GM21619 (cell line): Measurements from ENCODE around the gene TDRD1.
"Not testable (repeated sequence)": the region's sequence is repeated elsewhere in the genome, so short reads cannot be mapped to it uniquely, and the experiment has no call there.

ENCODE experiments used
- ATAC-seq: cut with Tn5 transposase; IDR thresholded peaks from one replicate; pipeline ENCODE4 v1.9.1; 2021; ENCODE audit not compliant: unreplicated experiment

Gene TDRD1, protein sequence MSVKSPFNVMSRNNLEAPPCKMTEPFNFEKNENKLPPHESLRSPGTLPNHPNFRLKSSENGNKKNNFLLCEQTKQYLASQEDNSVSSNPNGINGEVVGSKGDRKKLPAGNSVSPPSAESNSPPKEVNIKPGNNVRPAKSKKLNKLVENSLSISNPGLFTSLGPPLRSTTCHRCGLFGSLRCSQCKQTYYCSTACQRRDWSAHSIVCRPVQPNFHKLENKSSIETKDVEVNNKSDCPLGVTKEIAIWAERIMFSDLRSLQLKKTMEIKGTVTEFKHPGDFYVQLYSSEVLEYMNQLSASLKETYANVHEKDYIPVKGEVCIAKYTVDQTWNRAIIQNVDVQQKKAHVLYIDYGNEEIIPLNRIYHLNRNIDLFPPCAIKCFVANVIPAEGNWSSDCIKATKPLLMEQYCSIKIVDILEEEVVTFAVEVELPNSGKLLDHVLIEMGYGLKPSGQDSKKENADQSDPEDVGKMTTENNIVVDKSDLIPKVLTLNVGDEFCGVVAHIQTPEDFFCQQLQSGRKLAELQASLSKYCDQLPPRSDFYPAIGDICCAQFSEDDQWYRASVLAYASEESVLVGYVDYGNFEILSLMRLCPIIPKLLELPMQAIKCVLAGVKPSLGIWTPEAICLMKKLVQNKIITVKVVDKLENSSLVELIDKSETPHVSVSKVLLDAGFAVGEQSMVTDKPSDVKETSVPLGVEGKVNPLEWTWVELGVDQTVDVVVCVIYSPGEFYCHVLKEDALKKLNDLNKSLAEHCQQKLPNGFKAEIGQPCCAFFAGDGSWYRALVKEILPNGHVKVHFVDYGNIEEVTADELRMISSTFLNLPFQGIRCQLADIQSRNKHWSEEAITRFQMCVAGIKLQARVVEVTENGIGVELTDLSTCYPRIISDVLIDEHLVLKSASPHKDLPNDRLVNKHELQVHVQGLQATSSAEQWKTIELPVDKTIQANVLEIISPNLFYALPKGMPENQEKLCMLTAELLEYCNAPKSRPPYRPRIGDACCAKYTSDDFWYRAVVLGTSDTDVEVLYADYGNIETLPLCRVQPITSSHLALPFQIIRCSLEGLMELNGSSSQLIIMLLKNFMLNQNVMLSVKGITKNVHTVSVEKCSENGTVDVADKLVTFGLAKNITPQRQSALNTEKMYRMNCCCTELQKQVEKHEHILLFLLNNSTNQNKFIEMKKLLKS

GRCh38 chr10:114179148-114179547, at the start of gene TDRD1:
TDRD1 (plus strand) TSS chr10:114179353; CDS start chr10:114187832, 8,479 bp downstream.
- no peak for ATAC-seq

- ATAC-seq, result peak; percentile 78
Observed at GRCh38 chr10:114131094-114131493, 48.1 kb upstream of the TDRD1 start.

- ATAC-seq, result no peak
Observed at GRCh38 chr10:114135476-114135875, 43.7 kb upstream of the TDRD1 start.

GRCh38 chr10:114138581-114138980, 40.6 kb upstream of the TDRD1 start:
- no peak for ATAC-seq

DNA sequence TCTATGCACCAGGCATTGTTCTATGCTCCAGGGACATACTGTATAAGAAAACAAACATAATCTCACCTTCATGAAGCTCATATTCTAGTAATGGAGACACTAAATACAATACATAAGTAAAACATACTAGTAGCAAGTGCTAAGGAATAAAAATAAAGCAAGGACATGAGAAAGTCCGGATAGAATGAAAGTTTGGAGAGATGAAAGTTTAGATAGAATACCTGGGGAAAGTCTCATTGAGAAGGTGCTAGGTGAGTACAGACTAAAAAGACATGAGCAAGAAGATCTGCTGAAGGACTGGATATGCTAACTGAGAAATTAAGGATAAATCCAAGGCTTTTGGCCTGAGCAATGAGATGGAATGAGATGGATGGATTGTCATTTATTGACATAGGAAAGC, 39.1 kb upstream of the TDRD1 start:
- ATAC-seq, result no peak

GRCh38 chr10:114140827-114141226, 38.3 kb upstream of the TDRD1 start:
- not testable (repeated sequence) for ATAC-seq

DNA sequence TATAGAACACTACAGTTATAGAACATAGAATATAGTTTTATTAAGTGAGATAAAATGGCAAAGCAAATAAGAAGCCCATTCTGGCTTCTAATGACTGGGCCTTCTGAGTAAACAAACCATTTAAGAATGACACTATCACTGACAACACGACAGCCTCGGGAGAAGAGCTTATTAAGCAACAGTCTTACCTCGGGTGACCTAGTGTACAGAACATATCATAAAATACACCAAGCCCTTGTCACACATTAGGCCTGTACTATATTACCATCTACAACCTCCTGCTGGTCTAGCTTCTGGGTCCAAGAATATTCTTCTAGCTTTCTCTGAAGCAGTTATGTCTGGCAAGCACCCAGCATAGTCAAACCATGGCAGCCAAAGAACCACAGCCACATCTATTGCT, 37.1 kb upstream of the TDRD1 start:
- ATAC-seq, result no peak

- no peak for ATAC-seq
Observed at GRCh38 chr10:114143160-114143559, 36.0 kb upstream of the TDRD1 start.

DNA sequence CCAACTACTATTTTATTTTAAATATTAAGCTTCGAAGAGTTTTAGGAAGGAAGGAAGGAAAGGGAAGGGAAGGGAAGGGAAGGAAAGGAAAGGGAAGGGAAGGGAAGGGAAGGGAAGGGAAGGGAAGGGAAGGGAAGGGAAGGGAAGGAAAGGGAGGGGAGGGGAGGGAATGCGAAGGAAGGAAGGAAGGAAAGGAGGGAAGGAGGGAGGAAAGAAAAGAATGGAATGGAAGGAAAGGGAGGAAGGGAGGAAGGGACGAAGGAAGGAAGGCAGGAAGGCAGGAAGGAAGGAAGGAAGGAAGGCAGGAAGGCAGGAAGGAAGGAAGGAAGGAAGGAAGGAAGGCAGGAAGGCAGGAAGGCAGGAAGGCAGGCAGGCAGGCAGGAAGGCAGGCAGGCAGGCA, 29.7 kb upstream of the TDRD1 start:
- not testable (repeated sequence) for ATAC-seq

GRCh38 chr10:114151486-114151885, 27.7 kb upstream of the TDRD1 start:
- ATAC-seq, result no peak

- ATAC-seq, result no peak
Observed at GRCh38 chr10:114151892-114152291, 27.3 kb upstream of the TDRD1 start.

DNA sequence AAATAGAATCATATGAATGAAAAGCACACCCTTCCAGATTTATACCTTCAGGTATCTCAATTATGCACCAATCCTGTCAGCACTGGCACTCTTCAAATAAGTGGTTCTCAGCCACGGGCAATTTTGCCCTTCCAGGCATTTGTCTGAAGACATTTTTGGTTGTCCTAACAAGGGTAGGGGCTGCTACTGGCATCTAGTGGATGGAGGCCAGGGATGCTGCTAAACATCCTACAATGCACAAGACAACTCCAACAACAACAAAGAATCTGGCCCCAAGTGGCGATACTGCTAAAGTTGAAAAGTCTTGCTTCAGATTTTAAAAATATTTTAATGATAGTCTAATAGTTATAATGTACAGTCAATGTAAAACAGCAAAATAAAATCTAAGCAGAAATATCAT, 21.2 kb upstream of the TDRD1 start:
- ATAC-seq, result no peak

GRCh38 chr10:114163062-114163461, 16.1 kb upstream of the TDRD1 start:
- no peak for ATAC-seq

- no peak for ATAC-seq
Observed at GRCh38 chr10:114166043-114166442, 13.1 kb upstream of the TDRD1 start.

GRCh38 chr10:114166494-114166893, 12.7 kb upstream of the TDRD1 start:
- no peak for ATAC-seq

DNA sequence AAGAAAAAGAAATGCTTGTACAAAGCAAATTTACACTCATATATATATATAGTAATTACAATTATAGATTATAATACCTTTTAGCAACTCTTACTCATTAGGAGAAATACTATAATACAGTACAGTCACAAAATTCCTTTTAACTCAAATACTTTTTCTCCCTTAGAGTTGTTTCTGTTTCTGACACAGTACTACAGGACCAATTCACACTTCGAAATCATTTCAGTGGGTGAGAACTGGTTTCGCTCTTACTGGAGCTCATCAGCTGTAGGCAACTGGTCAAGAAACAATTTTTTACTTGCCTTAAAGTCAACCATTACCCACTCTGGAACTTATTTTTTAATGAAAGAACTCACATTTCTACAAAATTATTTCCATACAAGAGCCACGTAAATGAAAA, 11.2 kb upstream of the TDRD1 start:
- no peak for ATAC-seq

DNA sequence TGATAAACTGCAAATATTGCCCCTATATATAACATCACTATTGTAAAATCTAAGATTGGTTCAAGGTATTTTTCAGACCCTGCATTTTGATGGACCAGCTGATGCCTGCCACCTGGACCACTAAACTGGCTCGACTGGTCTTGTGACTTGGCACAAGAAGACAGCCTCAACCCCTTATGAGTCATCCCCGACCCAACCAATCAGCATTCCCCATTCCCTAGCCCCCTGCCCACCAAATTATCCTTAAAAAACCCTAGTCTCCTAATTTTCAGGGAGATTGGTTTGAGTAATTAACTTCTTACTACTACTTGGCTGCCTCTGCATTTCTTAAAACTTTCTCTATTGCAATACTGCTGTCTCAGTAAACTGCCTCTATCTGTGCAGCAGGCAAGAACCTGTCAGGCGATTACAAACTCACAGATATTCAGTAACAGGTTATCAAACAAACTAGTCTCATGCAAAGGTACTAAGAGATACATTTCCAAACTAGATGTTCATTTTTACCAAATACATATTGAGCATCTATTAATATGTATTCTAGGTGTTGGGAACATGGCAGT, 10.6 kb upstream of the TDRD1 start:
- no peak for ATAC-seq

GRCh38 chr10:114172216-114172615, 6.9 kb upstream of the TDRD1 start:
- no peak for ATAC-seq

- ATAC-seq, result no peak
Observed at GRCh38 chr10:114172776-114173602, 6.2 kb upstream of the TDRD1 start.

DNA sequence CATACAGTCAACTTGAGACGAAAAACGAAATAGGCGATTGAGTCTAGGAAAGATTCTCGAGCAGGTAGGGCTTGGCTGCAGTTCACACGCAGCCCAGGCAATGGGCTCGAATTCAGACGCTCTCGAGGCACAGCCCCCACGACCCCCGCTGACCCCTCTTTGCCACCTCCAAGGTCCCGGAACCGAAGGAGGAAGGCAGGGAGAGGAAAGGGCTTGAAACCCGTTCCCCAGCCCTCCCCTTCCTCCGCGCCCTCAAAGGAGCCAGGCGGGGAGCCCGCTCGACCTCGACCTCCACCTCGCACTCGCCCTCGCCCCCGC, 5.6 kb upstream of the TDRD1 start:
- peak; percentile 2 for ATAC-seq
